ENCODE data around the gene WDR33. TPM values are rescaled to one million over a fixed set of nuclear protein-coding genes. Genes with fewer than 3 reads are reported as not detected.

WDR33 gene
- total RNA-seq, 2 donors from 2014 or later, result 76.3 to 82.5 TPM

DNA sequence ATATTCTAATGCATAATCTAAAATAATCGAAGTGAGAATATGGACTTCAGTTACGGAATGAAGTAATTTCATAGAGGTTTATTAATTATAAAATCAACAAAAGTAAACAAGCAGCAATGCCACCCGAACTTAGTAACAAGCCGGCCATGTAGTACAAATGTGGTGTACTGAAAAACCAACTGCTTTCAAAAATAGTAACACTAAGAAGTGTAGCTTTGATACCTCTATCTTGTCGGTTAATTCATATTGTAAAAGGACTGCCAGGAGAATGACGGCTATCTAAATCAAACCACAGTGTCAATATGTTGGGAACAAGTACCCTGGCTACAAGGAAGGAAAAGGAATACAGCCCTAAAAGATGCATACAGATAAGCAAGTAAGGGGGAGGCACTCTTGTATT lies 48.5 kb downstream of the WDR33 start:
- Mint-ChIP-seq H3K36me3 (ENCODE audit: low read depth) (peaks cover 69% of the 10 kb centered on the region), H3K27ac (peak overlapping the region; percentile 44), H3K27me3 (ENCODE audit: insufficient read depth) (no peaks in the 10 kb centered on the region), H3K9me3 (no peaks in the 10 kb centered on the region), H3K4me3 (no peak overlapping the region), H3K4me1 (no peaks in the 10 kb centered on the region)
- Histone ChIP-seq H3K4me3 (ENCODE audit: low read length) (no peak overlapping the region), H3K27me3 (ENCODE audit: control insufficient read depth, insufficient read depth, low read length, poor library complexity, severe bottlenecking) (no peaks in the 10 kb centered on the region), H3K9me3 (ENCODE audit: control insufficient read depth, low read length) (no peaks in the 10 kb centered on the region), H3K4me1 (ENCODE audit: control insufficient read depth, insufficient read depth, low read length) (no peaks in the 10 kb centered on the region), H3K9ac (ENCODE audit: extremely low read depth, low read length, poor library complexity, severe bottlenecking) (no peak overlapping the region), H3K36me3 (ENCODE audit: control insufficient read depth, insufficient read depth, low read length) (peaks cover 92% of the 10 kb centered on the region), H3K27ac (ENCODE audit: low read depth, low read length) (no peak overlapping the region)
- WGBS, 2 experiments (ENCODE audit: insufficient coverage in 1 of 2, insufficient read length in 1 of 2), result 93 to 100% methylated on average over 2 to 4 of the region's 6 CpGs
- no peak for DNase-seq
- TF ChIP-seq, protein P1, sequence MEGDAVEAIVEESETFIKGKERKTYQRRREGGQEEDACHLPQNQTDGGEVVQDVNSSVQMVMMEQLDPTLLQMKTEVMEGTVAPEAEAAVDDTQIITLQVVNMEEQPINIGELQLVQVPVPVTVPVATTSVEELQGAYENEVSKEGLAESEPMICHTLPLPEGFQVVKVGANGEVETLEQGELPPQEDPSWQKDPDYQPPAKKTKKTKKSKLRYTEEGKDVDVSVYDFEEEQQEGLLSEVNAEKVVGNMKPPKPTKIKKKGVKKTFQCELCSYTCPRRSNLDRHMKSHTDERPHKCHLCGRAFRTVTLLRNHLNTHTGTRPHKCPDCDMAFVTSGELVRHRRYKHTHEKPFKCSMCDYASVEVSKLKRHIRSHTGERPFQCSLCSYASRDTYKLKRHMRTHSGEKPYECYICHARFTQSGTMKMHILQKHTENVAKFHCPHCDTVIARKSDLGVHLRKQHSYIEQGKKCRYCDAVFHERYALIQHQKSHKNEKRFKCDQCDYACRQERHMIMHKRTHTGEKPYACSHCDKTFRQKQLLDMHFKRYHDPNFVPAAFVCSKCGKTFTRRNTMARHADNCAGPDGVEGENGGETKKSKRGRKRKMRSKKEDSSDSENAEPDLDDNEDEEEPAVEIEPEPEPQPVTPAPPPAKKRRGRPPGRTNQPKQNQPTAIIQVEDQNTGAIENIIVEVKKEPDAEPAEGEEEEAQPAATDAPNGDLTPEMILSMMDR (conservative IDR thresholded peaks at IDR 0.05), result no peak

DNA sequence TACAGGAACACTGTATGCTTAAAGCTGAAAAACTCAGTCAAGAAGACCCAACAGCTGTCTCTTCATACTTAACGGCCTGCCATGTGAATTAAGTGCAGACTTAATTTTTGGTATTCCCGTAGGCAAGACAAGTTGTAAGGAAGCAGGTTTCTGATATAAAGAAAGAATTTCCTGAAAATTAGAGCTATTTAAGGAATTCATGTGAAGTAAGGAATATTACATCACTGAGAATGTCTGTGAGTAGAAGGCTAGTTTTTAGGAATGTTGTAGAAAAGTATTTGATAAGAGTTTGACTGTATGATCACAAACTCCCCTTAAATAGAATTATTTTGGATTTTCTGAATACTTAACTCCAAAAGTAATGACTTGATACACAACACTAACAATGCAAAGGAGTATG lies 51.0 kb downstream of the WDR33 start:
- H3K9ac ChIP-seq (ENCODE audit: extremely low read depth, low read length, poor library complexity, severe bottlenecking), result no peak overlapping the region
- no peak overlapping the region for H3K4me3 ChIP-seq (ENCODE audit: low read length)
- WGBS, 2 experiments (ENCODE audit: insufficient coverage in 1 of 2, insufficient read length in 1 of 2), result 100% methylated on average over 2 of the region's 2 CpGs
- Mint-ChIP-seq H3K4me1 (no peaks in the 10 kb centered on the region), H3K27me3 (ENCODE audit: insufficient read depth) (no peaks in the 10 kb centered on the region), H3K27ac (no peak overlapping the region), H3K4me3 (no peak overlapping the region), H3K36me3 (ENCODE audit: low read depth) (peaks cover 62% of the 10 kb centered on the region), H3K9me3 (no peaks in the 10 kb centered on the region)
- no peak overlapping the region for H3K27ac ChIP-seq (ENCODE audit: low read depth, low read length)
- no peaks in the 10 kb centered on the region for H3K27me3 ChIP-seq (ENCODE audit: control insufficient read depth, insufficient read depth, low read length, poor library complexity, severe bottlenecking)
- TF ChIP-seq, protein P1 (conservative IDR thresholded peaks at IDR 0.05), result no peak
- H3K9me3 ChIP-seq (ENCODE audit: control insufficient read depth, low read length), result no peaks in the 10 kb centered on the region
- no peak for DNase-seq
- H3K4me1 ChIP-seq (ENCODE audit: control insufficient read depth, insufficient read depth, low read length), result no peaks in the 10 kb centered on the region
- peaks cover 92% of the 10 kb centered on the region for H3K36me3 ChIP-seq (ENCODE audit: control insufficient read depth, insufficient read depth, low read length)

DNA sequence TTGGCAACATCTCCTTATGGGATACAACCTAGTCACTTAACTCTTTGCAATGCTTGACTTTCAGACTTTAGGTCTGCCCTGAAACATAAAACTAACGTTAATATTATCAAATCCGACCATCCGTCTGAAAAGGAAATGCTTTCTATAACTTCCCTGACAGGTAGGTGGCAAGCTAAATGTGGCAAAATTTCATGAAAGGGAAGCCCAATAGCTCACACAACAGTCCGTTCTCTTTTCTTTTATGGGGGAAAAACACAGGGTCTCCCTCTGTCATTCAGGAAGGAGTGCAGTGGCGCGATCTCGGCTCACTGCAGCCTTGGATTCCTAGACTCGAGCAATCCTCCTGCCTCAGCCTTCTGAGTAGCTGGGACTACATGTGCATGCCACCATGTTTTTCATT lies 56.8 kb downstream of the WDR33 start:
- Mint-ChIP-seq H3K4me1 (no peaks in the 10 kb centered on the region), H3K9me3 (no peaks in the 10 kb centered on the region), H3K4me3 (no peak overlapping the region), H3K36me3 (ENCODE audit: low read depth) (peaks cover 33% of the 10 kb centered on the region), H3K27ac (no peak overlapping the region), H3K27me3 (ENCODE audit: insufficient read depth) (no peaks in the 10 kb centered on the region)
- H3K4me3 ChIP-seq (ENCODE audit: low read length), result no peak overlapping the region
- H3K27ac ChIP-seq (ENCODE audit: low read depth, low read length), result no peak overlapping the region
- H3K4me1 ChIP-seq (ENCODE audit: control insufficient read depth, insufficient read depth, low read length), result no peaks in the 10 kb centered on the region
- no peak for DNase-seq
- H3K27me3 ChIP-seq (ENCODE audit: control insufficient read depth, insufficient read depth, low read length, poor library complexity, severe bottlenecking), result no peaks in the 10 kb centered on the region
- TF ChIP-seq, protein P1 (conservative IDR thresholded peaks at IDR 0.05), result no peak
- peaks cover 78% of the 10 kb centered on the region for H3K36me3 ChIP-seq (ENCODE audit: control insufficient read depth, insufficient read depth, low read length)
- H3K9me3 ChIP-seq (ENCODE audit: control insufficient read depth, low read length), result no peaks in the 10 kb centered on the region
- H3K9ac ChIP-seq (ENCODE audit: extremely low read depth, low read length, poor library complexity, severe bottlenecking), result no peak overlapping the region
- 95 to 100% methylated on average over 7 to 8 of the region's 8 CpGs for WGBS, 2 experiments (ENCODE audit: insufficient coverage in 1 of 2, insufficient read length in 1 of 2)

Measured in endodermal cell (in vitro differentiated cells).